KMS-11 (cell line): Measurements from ENCODE around the gene BCAR3.

Experiments
- H2AFZ ChIP-seq: fragments of 200-600 bp; sonication (generic); 2 replicates; pipeline ENCODE4 v1.6.1; 2016; ENCODE audit warnings: antibody characterized with exemption, mixed run types, low read depth
- H3K27ac ChIP-seq: fragments of 200-600 bp; sonication (generic); 2 replicates; pipeline ENCODE4 v1.6.1; 2016; ENCODE audit warnings: mild to moderate bottlenecking, mixed run types
- H3K27me3 ChIP-seq: fragments of 200-600 bp; sonication (generic); 2 replicates; pipeline ENCODE4 v1.6.1; 2017; ENCODE audit warnings: mild to moderate bottlenecking, low read depth, mixed run types, moderate library complexity; ENCODE audit not compliant: insufficient read depth
- H3K36me3 ChIP-seq: fragments of 200-600 bp; sonication (generic); 2 replicates; pipeline ENCODE4 v1.6.1; 2017; ENCODE audit warnings: mild to moderate bottlenecking, mixed run types; ENCODE audit not compliant: insufficient read depth
- H3K4me1 ChIP-seq: fragments of 200-600 bp; sonication (generic); 2 replicates; pipeline ENCODE4 v1.6.1; 2016; ENCODE audit warnings: mild to moderate bottlenecking, low read depth, mixed run types; ENCODE audit not compliant: poor library complexity, severe bottlenecking
- H3K4me2 ChIP-seq: fragments of 200-600 bp; sonication (generic); 2 replicates; pipeline ENCODE4 v1.7.0; 2016; ENCODE audit warnings: mild to moderate bottlenecking, mixed run types
- H3K4me3 ChIP-seq: fragments of 200-600 bp; sonication (generic); IDR thresholded peaks from 2 replicates; pipeline ENCODE4 v1.6.1; 2017; ENCODE audit warnings: low read depth, low read length, mixed read lengths; ENCODE audit not compliant: insufficient read depth
- H3K79me2 ChIP-seq: fragments of 200-600 bp; sonication (generic); 2 replicates; pipeline ENCODE4 v1.6.1; 2016; ENCODE audit warnings: low read depth, mixed run types; ENCODE audit not compliant: insufficient read depth
- H3K9ac ChIP-seq: fragments of 200-600 bp; sonication (generic); 2 replicates; pipeline ENCODE4 v1.6.1; 2016; ENCODE audit warnings: mild to moderate bottlenecking, mixed run types
- H4K20me1 ChIP-seq: fragments of 200-600 bp; sonication (generic); 2 replicates; pipeline ENCODE4 v1.6.1; 2016; ENCODE audit warnings: mild to moderate bottlenecking, mixed run types; ENCODE audit not compliant: insufficient read depth
- CTCF ChIP-seq: fragments of 200-600 bp; sonication (generic); conservative IDR thresholded peaks from 2 replicates; pipeline ENCODE4 v1.6.1; 2017; ENCODE audit warnings: low read depth, mild to moderate bottlenecking, antibody characterized with exemption, low read length, moderate library complexity, mixed read lengths

Gene BCAR3

DNA sequence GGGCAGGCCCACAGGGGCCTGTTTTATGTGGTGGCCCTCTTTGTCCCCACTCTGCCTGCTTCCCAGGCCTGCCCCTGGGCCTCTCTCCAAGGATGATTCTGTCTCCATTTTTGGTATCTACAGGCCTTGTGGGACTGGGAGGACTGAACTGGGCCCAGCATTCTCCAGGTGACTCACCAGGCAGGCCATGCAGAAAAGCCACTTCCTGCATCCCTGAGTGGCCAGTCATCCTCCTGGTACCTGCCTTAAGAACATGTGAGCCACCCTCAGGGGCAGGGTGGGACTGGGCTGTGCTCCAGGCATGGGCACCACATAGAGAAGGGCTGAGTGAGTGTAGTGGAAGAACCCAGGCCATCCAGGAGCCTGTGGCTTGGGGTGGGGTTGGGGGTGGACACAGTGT is 20.0 kb upstream of the BCAR3 start:
- no peak overlapping the region for H3K4me2 ChIP-seq
- no peaks in the 10 kb centered on the region for H4K20me1 ChIP-seq
- H3K4me1 ChIP-seq = no peaks in the 10 kb centered on the region
- no peak for TF ChIP-seq CTCF
- no peak overlapping the region for H3K4me3 ChIP-seq
- H2AFZ ChIP-seq = no peak overlapping the region
- no peaks in the 10 kb centered on the region for H3K36me3 ChIP-seq
- no peak overlapping the region for H3K27ac ChIP-seq
- no peak overlapping the region for H3K9ac ChIP-seq
- H3K27me3 ChIP-seq = no peaks in the 10 kb centered on the region
- H3K79me2 ChIP-seq = no peaks in the 10 kb centered on the region

GRCh38 chr1:93700532-93701469 is 19.2 kb upstream of the BCAR3 start:
- H3K27ac ChIP-seq = no peak overlapping the region
- no peaks in the 10 kb centered on the region for H3K36me3 ChIP-seq
- no peak for TF ChIP-seq CTCF
- H3K9ac ChIP-seq = no peak overlapping the region
- no peaks in the 10 kb centered on the region for H4K20me1 ChIP-seq
- no peaks in the 10 kb centered on the region for H3K79me2 ChIP-seq
- H3K27me3 ChIP-seq = no peaks in the 10 kb centered on the region
- no peak overlapping the region for H3K4me3 ChIP-seq
- H3K4me2 ChIP-seq = no peak overlapping the region
- no peaks in the 10 kb centered on the region for H3K4me1 ChIP-seq
- H2AFZ ChIP-seq = no peak overlapping the region

DNA sequence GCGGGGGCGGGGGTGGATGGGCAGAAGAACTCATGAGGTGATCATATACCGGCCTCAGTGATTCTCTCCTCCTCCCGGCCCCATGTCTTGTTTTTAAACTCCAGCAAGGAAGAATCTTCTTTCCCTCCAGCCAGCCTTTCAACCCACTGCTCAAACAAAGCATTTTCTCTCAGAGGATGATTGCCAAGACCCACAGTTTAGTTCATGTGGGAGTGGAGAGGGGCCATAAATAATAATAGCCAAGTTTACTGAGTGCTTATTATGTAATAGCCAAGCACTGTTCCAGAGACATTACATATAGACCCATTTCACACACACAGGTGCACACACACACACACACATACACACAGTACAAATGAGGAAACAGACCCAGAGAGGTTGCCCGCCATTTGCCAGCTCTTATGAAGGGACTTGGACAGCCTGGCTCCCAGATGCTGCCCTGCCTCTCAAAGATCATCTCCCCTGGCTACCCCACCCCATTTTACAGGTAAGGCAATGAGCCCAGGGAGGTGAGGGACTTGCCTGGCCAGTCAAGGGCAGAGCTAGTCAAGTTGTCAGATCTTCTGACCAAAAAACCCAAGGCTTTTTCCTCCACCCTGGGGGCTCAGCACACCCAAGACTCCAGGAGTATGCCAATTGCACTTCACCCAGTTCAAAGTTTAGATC is 18.0 kb upstream of the BCAR3 start:
- Histone ChIP-seq H3K4me1 (no peaks in the 10 kb centered on the region), H3K79me2 (no peaks in the 10 kb centered on the region), H3K9ac (no peak overlapping the region), H3K27ac (no peak overlapping the region), H3K36me3 (no peaks in the 10 kb centered on the region), H2AFZ (no peak overlapping the region), H4K20me1 (no peaks in the 10 kb centered on the region), H3K27me3 (no peaks in the 10 kb centered on the region), H3K4me3 (no peak overlapping the region), H3K4me2 (no peak overlapping the region)
- no peak for TF ChIP-seq CTCF

- H3K4me1 ChIP-seq = no peaks in the 10 kb centered on the region
- no peak overlapping the region for H3K4me2 ChIP-seq
- TF ChIP-seq CTCF = no peak
- H3K9ac ChIP-seq = no peak overlapping the region
- no peaks in the 10 kb centered on the region for H3K79me2 ChIP-seq
- H3K27me3 ChIP-seq = no peaks in the 10 kb centered on the region
- no peaks in the 10 kb centered on the region for H4K20me1 ChIP-seq
- no peak overlapping the region for H2AFZ ChIP-seq
- H3K36me3 ChIP-seq = no peaks in the 10 kb centered on the region
- H3K4me3 ChIP-seq = no peak overlapping the region
- no peak overlapping the region for H3K27ac ChIP-seq
Measured at GRCh38 chr1:93699049-93699384, 17.4 kb upstream of the BCAR3 start.
